Upper lobe of left lung (tissue), 4 donors: ENCODE data around the gene SAMD4A.

Experiments used
- CTCF ChIP-seq, 6 experiments: fragments of 450-650 bp in 4 of 6; fragments of 200-600 bp in 2 of 6; sonication (generic) in 2 of 6; IDR thresholded peaks; one replicate each; pipeline ENCODE4 v1.5.1; 2016 to 2019; ENCODE audit warnings: antibody characterized with exemption in 6 of 6
- EP300 ChIP-seq, 4 donors: sonication (generic); formaldehyde crosslinking; IDR thresholded peaks; one replicate each; pipeline ENCODE4 v1.5.1; 2017; ENCODE audit warnings: antibody characterized with exemption in 4 of 4, control low read depth in 2 of 4
- POLR2A ChIP-seq, 4 donors: fragments of 450-650 bp; IDR thresholded peaks; one replicate each; pipeline ENCODE4 v1.5.1; 2016 to 2017; ENCODE audit warnings: antibody characterized with exemption in 4 of 4, mild to moderate bottlenecking in 2 of 4
- POLR2AphosphoS5 ChIP-seq, 2 donors: sonication (generic); formaldehyde crosslinking; IDR thresholded peaks; one replicate each; pipeline ENCODE4 v1.5.1; 2017; ENCODE audit warnings: antibody characterized with exemption in 2 of 2

- TF ChIP-seq CTCF (IDR thresholded peaks at IDR 0.05) (no peak), EP300 (IDR thresholded peaks at IDR 0.05) (no peak), POLR2A (IDR thresholded peaks at IDR 0.05) (no peak), POLR2AphosphoS5 (IDR thresholded peaks at IDR 0.05) (no peak)
Observed at GRCh38 chr14:54654605-54655004, 87.7 kb downstream of the SAMD4A start.
